CD14-positive monocyte (primary cell): ENCODE data around the gene KSR1. TPM values are rescaled to one million over a fixed set of nuclear protein-coding genes. Genes with fewer than 3 reads are reported as not detected.

ENCODE experiments used
- DNase-seq, 3 donors: peaks; one replicate each; pipeline ENCODE4 v3.0.0-alpha.2; 2011 to 2022
- H2AFZ ChIP-seq: 2 replicates; pipeline ENCODE4 v1.6.0; 2012; ENCODE audit warnings: mild to moderate bottlenecking, low read depth, low read length, inconsistent platforms; ENCODE audit not compliant: insufficient read depth, poor library complexity, severe bottlenecking
- H3K27ac ChIP-seq, 2 donors: 1 replicate in 1 of 2; 2 replicates in 1 of 2; pipeline ENCODE4 v1.5.1; 2012 to 2013; ENCODE audit warnings: low read length in 2 of 2, control low read depth in 1 of 2, inconsistent platforms in 1 of 2, low read depth in 1 of 2, mild to moderate bottlenecking in 1 of 2
- H3K27me3 ChIP-seq, 2 donors: one replicate each; pipeline versions ENCODE4 v1.6.0 to v1.6.1; 2011 to 2013; ENCODE audit warnings: low read length in 2 of 2; ENCODE audit not compliant: control insufficient read depth in 2 of 2, insufficient read depth in 2 of 2
- H3K36me3 ChIP-seq, 2 donors: replicated peaks in 1 of 2; 1 replicate in 1 of 2; 2 replicates in 1 of 2; pipeline versions ENCODE4 v1.5.1 to v1.6.1; 2012 to 2013; ENCODE audit warnings: low read length in 2 of 2, control low read depth in 1 of 2, inconsistent platforms in 1 of 2, mild to moderate bottlenecking in 1 of 2; ENCODE audit not compliant: insufficient read depth in 2 of 2, control insufficient read depth in 1 of 2
- H3K4me1 ChIP-seq, 2 donors: 1 replicate in 1 of 2; 2 replicates in 1 of 2; pipeline versions ENCODE4 v1.5.1 to v1.6.1; 2012 to 2013; ENCODE audit warnings: low read length in 2 of 2, control low read depth in 1 of 2, inconsistent platforms in 1 of 2, mild to moderate bottlenecking in 1 of 2, moderate library complexity in 1 of 2; ENCODE audit not compliant: insufficient read depth in 2 of 2, control insufficient read depth in 1 of 2
- H3K4me2 ChIP-seq: replicated peaks from 2 replicates; pipeline ENCODE3; 2012; ENCODE audit warnings: low read length, moderate library complexity, mild to moderate bottlenecking; ENCODE audit not compliant: poor library complexity, severe bottlenecking; ENCODE audit errors: extremely low read depth
- H3K4me3 ChIP-seq, 3 experiments: fragments of 200-600 bp in 1 of 3; sonication (generic) in 1 of 3; replicated peaks in 1 of 3; 1 replicate in 2 of 3; 2 replicates in 1 of 3; pipeline ENCODE4 v1.5.1; 2011 to 2013; ENCODE audit warnings: low read length in 3 of 3, mild to moderate bottlenecking in 3 of 3, control low read depth in 2 of 3, low read depth in 2 of 3, inconsistent platforms in 1 of 3, moderate library complexity in 1 of 3
- H3K79me2 ChIP-seq: 2 replicates; pipeline ENCODE4 v1.6.0; 2012; ENCODE audit warnings: mild to moderate bottlenecking, control low read depth, inconsistent platforms, low read length, moderate library complexity; ENCODE audit not compliant: insufficient read depth
- H3K9ac ChIP-seq: 2 replicates; pipeline ENCODE4 v1.6.0; 2017; ENCODE audit warnings: low read length, mild to moderate bottlenecking; ENCODE audit not compliant: insufficient read depth, poor library complexity, severe bottlenecking
- H3K9me3 ChIP-seq, 2 donors: replicated peaks in 1 of 2; 1 replicate in 1 of 2; 2 replicates in 1 of 2; pipeline versions ENCODE4 v1.5.1 to v1.6.1; 2012 to 2013; ENCODE audit warnings: low read length in 2 of 2, control low read depth in 1 of 2; ENCODE audit not compliant: control insufficient read depth in 1 of 2, insufficient read depth in 1 of 2
- H4K20me1 ChIP-seq: 2 replicates; pipeline ENCODE4 v1.6.0; 2012; ENCODE audit warnings: mild to moderate bottlenecking, low read length, control low read depth, moderate library complexity; ENCODE audit not compliant: insufficient read depth
- H3K27ac Mint-ChIP-seq, 7 donors: one replicate each; pipeline ENCODE4 v1.8.0; 2020; ENCODE audit warnings: mild to moderate bottlenecking in 7 of 7, mixed read lengths in 7 of 7, moderate library complexity in 6 of 7, inconsistent platforms in 2 of 7
- H3K27me3 Mint-ChIP-seq, 3 donors: one replicate each; pipeline ENCODE4 v1.8.0; 2021 to 2022; ENCODE audit warnings: low read depth in 3 of 3, mild to moderate bottlenecking in 3 of 3, mixed read lengths in 3 of 3, moderate library complexity in 3 of 3, inconsistent platforms in 1 of 3
- H3K36me3 Mint-ChIP-seq, 2 donors: one replicate each; pipeline ENCODE4 v1.8.0; 2020; ENCODE audit warnings: mixed read lengths in 2 of 2, inconsistent platforms in 1 of 2, mild to moderate bottlenecking in 1 of 2
- H3K4me1 Mint-ChIP-seq: one replicate; pipeline ENCODE4 v1.8.0; 2020; ENCODE audit warnings: mild to moderate bottlenecking, mixed read lengths
- H3K4me3 Mint-ChIP-seq, 2 donors: one replicate each; pipeline ENCODE4 v1.8.0; 2020; ENCODE audit warnings: mild to moderate bottlenecking in 2 of 2, mixed read lengths in 2 of 2, moderate library complexity in 1 of 2
- H3K9me3 Mint-ChIP-seq, 7 donors: one replicate each; pipeline ENCODE4 v1.8.0; 2020 to 2022; ENCODE audit warnings: mixed read lengths in 7 of 7, mild to moderate bottlenecking in 6 of 7, moderate library complexity in 6 of 7, inconsistent platforms in 2 of 7
- WGBS: methylation state at CpG from one replicate; pipeline ENCODE4 v1.1.5; 2013; ENCODE audit warnings: missing lambda C conversion rate; ENCODE audit not compliant: insufficient coverage; 5-methylcytosine and 5-hydroxymethylcytosine counted together
- intact Hi-C, 2 donors: fragments of 100-400 bp; cut with micrococcal nuclease; formaldehyde crosslinking; loops; one replicate each; pipeline versions ENCODE4 v1.15.0 to v1.15.1; 2023
- polyA plus RNA-seq, 3 donors: library from polyadenylated mRNA; depleted of rRNA in 1 of 3; unstranded in 2 of 3; stranded (reverse) in 1 of 3; fragments of 300-500 nt in 2 of 3; fragments of >200 nt in 1 of 3; fragmentation: Illumina TruSeq in 2 of 3; gene quantifications; 1 replicate in 2 of 3; 2 replicates in 1 of 3; pipeline ENCODE4 v1.2.3, GENCODE V29; 2012 to 2021
- TF ChIP-seq, protein P1 (sequence below): fragments of 200-600 bp; IDR thresholded peaks from one replicate; pipeline ENCODE4 v1.8.0; 2022; ENCODE audit warnings: antibody characterized with exemption, mild to moderate bottlenecking

KSR1 gene
- polyA plus RNA-seq, 3 donors, result 1.2 to 111 (median 4.2) TPM

DNA sequence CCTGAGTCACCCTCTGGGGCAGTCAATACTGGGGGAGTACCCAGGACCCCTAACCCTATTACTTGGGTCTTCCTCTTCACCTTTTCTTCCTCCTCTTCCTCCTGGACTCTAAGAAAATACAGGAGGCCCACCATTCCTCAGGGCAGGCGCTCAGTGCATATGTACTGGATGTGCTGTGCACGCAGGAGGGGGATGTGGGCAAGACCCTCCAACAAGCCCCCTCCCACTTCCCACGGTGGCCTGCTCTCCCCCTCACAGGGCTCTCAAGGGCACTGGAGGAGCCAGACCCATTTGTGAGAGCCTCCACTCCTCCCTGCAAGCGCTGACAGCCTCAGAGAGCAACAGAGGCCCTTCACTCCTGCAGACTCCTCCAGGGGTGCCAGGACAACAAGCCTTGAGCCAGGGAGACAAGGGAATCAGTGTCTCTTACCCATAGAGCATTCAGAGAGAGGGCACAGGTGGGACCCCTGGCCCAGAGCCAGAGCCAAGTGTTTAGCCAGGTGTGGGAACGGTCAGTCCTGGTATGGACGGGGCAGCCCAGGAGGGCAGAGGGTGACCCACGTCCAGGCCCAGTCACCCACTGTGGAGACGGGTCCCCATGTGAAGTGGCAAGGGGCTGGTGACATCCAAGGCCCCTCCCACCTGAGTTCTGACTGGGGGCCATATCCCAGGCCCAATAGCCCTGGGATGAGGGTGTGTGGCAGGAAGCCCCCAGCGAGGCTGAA lies 27.3 kb upstream of the KSR1 start:
- no peaks in the 10 kb centered on the region for H3K9me3 ChIP-seq
- Mint-ChIP-seq H3K36me3 (no peaks in the 10 kb centered on the region), H3K27ac (no peak overlapping the region)

DNA sequence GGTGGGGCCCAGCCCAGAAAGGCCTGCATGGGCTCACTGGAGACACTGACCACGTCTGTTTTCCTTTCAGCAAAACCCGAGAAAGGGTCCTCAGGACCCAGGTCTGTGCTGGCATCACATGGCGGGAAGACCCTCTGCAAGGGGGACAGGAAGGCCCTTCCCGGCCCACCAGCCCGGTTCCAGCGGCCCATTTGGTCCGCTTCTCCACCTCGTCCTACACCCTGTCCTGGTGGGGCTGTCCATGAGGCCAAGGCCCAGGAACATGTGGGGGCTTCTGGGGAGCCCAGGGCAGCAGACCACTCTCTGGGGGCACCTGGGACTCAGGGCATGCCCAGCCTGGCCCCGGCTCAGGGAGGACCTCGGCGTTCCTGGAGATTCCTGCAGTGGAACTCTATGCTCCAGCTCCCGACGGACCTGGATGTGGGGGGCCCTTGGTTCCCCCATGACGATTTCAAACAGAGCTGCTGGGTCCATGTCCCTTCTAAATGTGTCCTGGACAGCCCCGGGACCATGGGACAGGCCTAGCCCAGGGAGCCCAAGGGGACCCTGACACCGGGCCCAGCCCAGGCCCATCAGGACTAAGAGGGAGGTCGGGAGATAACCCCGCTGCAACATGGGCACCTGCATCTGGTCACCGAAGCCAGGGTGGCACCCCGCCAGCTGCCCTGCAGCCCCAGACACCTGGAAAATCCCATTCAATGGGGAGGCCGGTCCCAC lies 26.4 kb upstream of the KSR1 start:
- no peak overlapping the region for H2AFZ ChIP-seq
- Mint-ChIP-seq H3K27ac (no peak overlapping the region), H3K27me3 (no peaks in the 10 kb centered on the region), H3K4me1 (no peaks in the 10 kb centered on the region), H3K36me3 (no peaks in the 10 kb centered on the region), H3K9me3 (peaks cover 0 to 4% (median 2%) of the 10 kb centered on the region in 7 donors), H3K4me3 (no peak overlapping the region)
- 86% methylated on average over 19 of the region's 21 CpGs for WGBS
- TF ChIP-seq, protein P1, sequence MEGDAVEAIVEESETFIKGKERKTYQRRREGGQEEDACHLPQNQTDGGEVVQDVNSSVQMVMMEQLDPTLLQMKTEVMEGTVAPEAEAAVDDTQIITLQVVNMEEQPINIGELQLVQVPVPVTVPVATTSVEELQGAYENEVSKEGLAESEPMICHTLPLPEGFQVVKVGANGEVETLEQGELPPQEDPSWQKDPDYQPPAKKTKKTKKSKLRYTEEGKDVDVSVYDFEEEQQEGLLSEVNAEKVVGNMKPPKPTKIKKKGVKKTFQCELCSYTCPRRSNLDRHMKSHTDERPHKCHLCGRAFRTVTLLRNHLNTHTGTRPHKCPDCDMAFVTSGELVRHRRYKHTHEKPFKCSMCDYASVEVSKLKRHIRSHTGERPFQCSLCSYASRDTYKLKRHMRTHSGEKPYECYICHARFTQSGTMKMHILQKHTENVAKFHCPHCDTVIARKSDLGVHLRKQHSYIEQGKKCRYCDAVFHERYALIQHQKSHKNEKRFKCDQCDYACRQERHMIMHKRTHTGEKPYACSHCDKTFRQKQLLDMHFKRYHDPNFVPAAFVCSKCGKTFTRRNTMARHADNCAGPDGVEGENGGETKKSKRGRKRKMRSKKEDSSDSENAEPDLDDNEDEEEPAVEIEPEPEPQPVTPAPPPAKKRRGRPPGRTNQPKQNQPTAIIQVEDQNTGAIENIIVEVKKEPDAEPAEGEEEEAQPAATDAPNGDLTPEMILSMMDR, result no peak
- no peaks in the 10 kb centered on the region for H3K27me3 ChIP-seq
- no peak overlapping the region for H3K27ac ChIP-seq
- no peaks in the 10 kb centered on the region for H3K4me1 ChIP-seq
- intact Hi-C loops, result loop anchor here in 1 of 2 donors (2.0 kb wide), 1 partner anchor 75 kb away; no protein-coding TSS in a partner anchor
- no peak overlapping the region for H3K9ac ChIP-seq
- H3K4me3 ChIP-seq, result no peak overlapping the region
- no peaks in the 10 kb centered on the region for H3K36me3 ChIP-seq
- H3K79me2 ChIP-seq, result no peaks in the 10 kb centered on the region
- H3K4me2 ChIP-seq, result no peak overlapping the region
- DNase-seq, result no peak
- no peaks in the 10 kb centered on the region for H3K9me3 ChIP-seq
- H4K20me1 ChIP-seq, result no peaks in the 10 kb centered on the region

More for the DNA sequence above, 27.3 kb upstream of the KSR1 start:
- Histone ChIP-seq H3K27me3 (no peaks in the 10 kb centered on the region), H2AFZ (no peak overlapping the region), H3K9ac (no peak overlapping the region), H3K27ac (no peak overlapping the region), H3K36me3 (no peaks in the 10 kb centered on the region), H3K79me2 (no peaks in the 10 kb centered on the region), H3K4me2 (no peak overlapping the region), H3K4me1 (no peaks in the 10 kb centered on the region), H3K4me3 (no peak overlapping the region), H4K20me1 (no peaks in the 10 kb centered on the region)
- TF ChIP-seq, protein P1, result no peak
- Mint-ChIP-seq H3K27me3 (no peaks in the 10 kb centered on the region), H3K4me1 (no peaks in the 10 kb centered on the region), H3K4me3 (no peak overlapping the region), H3K9me3 (peaks cover 0 to 4% (median 2%) of the 10 kb centered on the region in 7 donors)
- DNase-seq, result no peak
- intact Hi-C loops, result no loop called here
- 86% methylated on average over 7 of the region's 9 CpGs for WGBS
